ENCODE data around the gene SEC11C. TPM values are rescaled to one million over a fixed set of nuclear protein-coding genes. Genes with fewer than 3 reads are reported as not detected.

SEC11C gene
- total and polyA plus RNA-seq, 2 experiments from 2014 or later, result 103 to 230 TPM

GRCh38 chr18:59109375-59109774 lies 30.3 kb upstream of the SEC11C start:
- no peaks in the 10 kb centered on the region for H3K9me2 ChIP-seq (replicated peaks; ENCODE audit: insufficient read depth)
- no peaks in the 10 kb centered on the region for H3K9me3 ChIP-seq (ENCODE audit: low read depth)
- no peak overlapping the region for H3K4me2 ChIP-seq
- H2AFZ ChIP-seq, result no peak overlapping the region
- DNase-seq (ENCODE audit: low spot score), result no peak
- H3K27ac ChIP-seq, result no peak overlapping the region
- no peaks in the 10 kb centered on the region for H3K79me2 ChIP-seq
- no peaks in the 10 kb centered on the region for H3K4me1 ChIP-seq (ENCODE audit: insufficient read depth)
- H3K27me3 ChIP-seq, result peaks cover 35% of the 10 kb centered on the region
- H3K4me3 ChIP-seq, result no peak overlapping the region
- no peaks in the 10 kb centered on the region for H3K36me3 ChIP-seq (replicated peaks; ENCODE audit: insufficient read depth, low read depth)
- H4K20me1 ChIP-seq (ENCODE audit: insufficient read depth, poor library complexity, severe bottlenecking), result no peaks in the 10 kb centered on the region
- 75% methylated on average over 6 of the region's 6 CpGs for WGBS (ENCODE audit: low lambda C conversion rate, missing lambda C conversion rate)
- TF ChIP-seq EZH2 (IDR thresholded peaks at IDR 0.05; ENCODE audit: borderline replicate concordance), result no peak
- TF ChIP-seq EZH2phosphoT487 (IDR thresholded peaks at IDR 0.05; ENCODE audit: low read depth, severe bottlenecking, unreplicated experiment), result no peak
- no peak for TF ChIP-seq CTCF (IDR thresholded peaks at IDR 0.05; ENCODE audit: poor library complexity)

- Histone ChIP-seq H3K79me2 (no peaks in the 10 kb centered on the region), H3K9me2 (replicated peaks; ENCODE audit: insufficient read depth) (no peaks in the 10 kb centered on the region), H4K20me1 (ENCODE audit: insufficient read depth, poor library complexity, severe bottlenecking) (no peaks in the 10 kb centered on the region), H3K27me3 (peaks cover 27% of the 10 kb centered on the region), H3K27ac (no peak overlapping the region), H2AFZ (no peak overlapping the region), H3K4me3 (no peak overlapping the region), H3K4me1 (ENCODE audit: insufficient read depth) (no peaks in the 10 kb centered on the region), H3K36me3 (replicated peaks; ENCODE audit: insufficient read depth, low read depth) (no peaks in the 10 kb centered on the region), H3K9me3 (ENCODE audit: low read depth) (no peaks in the 10 kb centered on the region), H3K4me2 (no peak overlapping the region)
- no peak for DNase-seq (ENCODE audit: low spot score)
- TF ChIP-seq CTCF (IDR thresholded peaks at IDR 0.05; ENCODE audit: poor library complexity) (no peak), EZH2 (IDR thresholded peaks at IDR 0.05; ENCODE audit: borderline replicate concordance) (no peak), EZH2phosphoT487 (IDR thresholded peaks at IDR 0.05; ENCODE audit: low read depth, severe bottlenecking, unreplicated experiment) (no peak)
Measured at GRCh38 chr18:59114160-59114559, 25.5 kb upstream of the SEC11C start.

- Histone ChIP-seq H3K4me2 (no peak overlapping the region), H3K79me2 (no peaks in the 10 kb centered on the region), H3K4me3 (no peak overlapping the region), H4K20me1 (ENCODE audit: insufficient read depth, poor library complexity, severe bottlenecking) (no peaks in the 10 kb centered on the region), H3K36me3 (replicated peaks; ENCODE audit: insufficient read depth, low read depth) (no peaks in the 10 kb centered on the region), H3K9me2 (replicated peaks; ENCODE audit: insufficient read depth) (no peaks in the 10 kb centered on the region), H3K27me3 (peaks cover 56% of the 10 kb centered on the region), H2AFZ (no peak overlapping the region), H3K27ac (no peak overlapping the region), H3K9me3 (ENCODE audit: low read depth) (no peaks in the 10 kb centered on the region), H3K4me1 (ENCODE audit: insufficient read depth) (no peaks in the 10 kb centered on the region)
- peak; percentile 44 for DNase-seq (ENCODE audit: low spot score)
- no peak for TF ChIP-seq EZH2phosphoT487 (IDR thresholded peaks at IDR 0.05; ENCODE audit: low read depth, severe bottlenecking, unreplicated experiment)
- TF ChIP-seq EZH2 (IDR thresholded peaks at IDR 0.05; ENCODE audit: borderline replicate concordance), result no peak
- TF ChIP-seq CTCF (IDR thresholded peaks at IDR 0.05; ENCODE audit: poor library complexity), result no peak
- WGBS (ENCODE audit: low lambda C conversion rate, missing lambda C conversion rate), result 66% methylated on average over 5 of the region's 5 CpGs
Measured at GRCh38 chr18:59123588-59124369, 15.9 kb upstream of the SEC11C start.
